SU-DHL-6 (cell line): ENCODE measurements around the gene E4F1.

Source experiments
- EZH2phosphoT487 ChIP-seq: fragments of 200-600 bp; sonication (generic), shearing (Covaris generic); conservative IDR thresholded peaks from 2 replicates; pipeline ENCODE4 v1.6.1; 2018; ENCODE audit warnings: mild to moderate bottlenecking, antibody characterized with exemption, low read length, moderate library complexity, mixed read lengths
- TF ChIP-seq, protein P1 (sequence below): fragments of 200-600 bp; sonication (generic); IDR thresholded peaks from one replicate; pipeline ENCODE4 v1.5.1; 2017; ENCODE audit warnings: antibody characterized with exemption, mild to moderate bottlenecking, low read length, moderate library complexity; ENCODE audit not compliant: insufficient read depth, poor library complexity, severe bottlenecking

DNA sequence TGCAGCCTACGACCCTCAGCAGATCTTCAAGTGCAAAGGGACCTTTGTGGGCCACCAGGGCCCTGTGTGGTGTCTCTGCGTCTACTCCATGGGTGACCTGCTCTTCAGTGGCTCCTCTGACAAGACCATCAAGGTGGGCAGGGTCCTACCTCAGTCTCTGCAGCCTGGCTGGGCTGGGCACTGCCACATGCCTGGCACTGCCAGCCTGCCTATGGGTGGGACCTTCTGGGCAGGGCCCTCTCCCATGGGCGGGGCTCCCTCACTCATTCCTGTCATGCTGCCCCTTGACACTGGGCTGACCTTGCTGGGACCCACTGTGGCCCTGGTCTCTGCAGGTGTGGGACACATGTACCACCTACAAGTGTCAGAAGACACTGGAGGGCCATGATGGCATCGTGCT is 49.5 kb upstream of the E4F1 start:
- TF ChIP-seq, protein P1, sequence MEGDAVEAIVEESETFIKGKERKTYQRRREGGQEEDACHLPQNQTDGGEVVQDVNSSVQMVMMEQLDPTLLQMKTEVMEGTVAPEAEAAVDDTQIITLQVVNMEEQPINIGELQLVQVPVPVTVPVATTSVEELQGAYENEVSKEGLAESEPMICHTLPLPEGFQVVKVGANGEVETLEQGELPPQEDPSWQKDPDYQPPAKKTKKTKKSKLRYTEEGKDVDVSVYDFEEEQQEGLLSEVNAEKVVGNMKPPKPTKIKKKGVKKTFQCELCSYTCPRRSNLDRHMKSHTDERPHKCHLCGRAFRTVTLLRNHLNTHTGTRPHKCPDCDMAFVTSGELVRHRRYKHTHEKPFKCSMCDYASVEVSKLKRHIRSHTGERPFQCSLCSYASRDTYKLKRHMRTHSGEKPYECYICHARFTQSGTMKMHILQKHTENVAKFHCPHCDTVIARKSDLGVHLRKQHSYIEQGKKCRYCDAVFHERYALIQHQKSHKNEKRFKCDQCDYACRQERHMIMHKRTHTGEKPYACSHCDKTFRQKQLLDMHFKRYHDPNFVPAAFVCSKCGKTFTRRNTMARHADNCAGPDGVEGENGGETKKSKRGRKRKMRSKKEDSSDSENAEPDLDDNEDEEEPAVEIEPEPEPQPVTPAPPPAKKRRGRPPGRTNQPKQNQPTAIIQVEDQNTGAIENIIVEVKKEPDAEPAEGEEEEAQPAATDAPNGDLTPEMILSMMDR = no peak
- TF ChIP-seq EZH2phosphoT487 = no peak
